ENCODE data around the gene C11orf42.
"Not testable (repeated sequence)": the region's sequence is repeated elsewhere in the genome, so short reads cannot be mapped to it uniquely, and the experiment has no call there.

C11orf42 gene

GRCh38 chr11:6241316-6241715, 36.0 kb downstream of the C11orf42 start:
- no peak overlapping the region for H3K27ac ChIP-seq
- no peak for TF ChIP-seq CTCF (conservative IDR thresholded peaks at IDR 0.05)
- no peak for TF ChIP-seq ZFX (IDR thresholded peaks at IDR 0.05)

- H3K27ac ChIP-seq = no peak overlapping the region
- no peak for TF ChIP-seq ZFX (IDR thresholded peaks at IDR 0.05)
- no peak for TF ChIP-seq CTCF (conservative IDR thresholded peaks at IDR 0.05)
These were observed 40.2 kb downstream of the C11orf42 start for GRCh38 chr11:6245536-6245935.

DNA sequence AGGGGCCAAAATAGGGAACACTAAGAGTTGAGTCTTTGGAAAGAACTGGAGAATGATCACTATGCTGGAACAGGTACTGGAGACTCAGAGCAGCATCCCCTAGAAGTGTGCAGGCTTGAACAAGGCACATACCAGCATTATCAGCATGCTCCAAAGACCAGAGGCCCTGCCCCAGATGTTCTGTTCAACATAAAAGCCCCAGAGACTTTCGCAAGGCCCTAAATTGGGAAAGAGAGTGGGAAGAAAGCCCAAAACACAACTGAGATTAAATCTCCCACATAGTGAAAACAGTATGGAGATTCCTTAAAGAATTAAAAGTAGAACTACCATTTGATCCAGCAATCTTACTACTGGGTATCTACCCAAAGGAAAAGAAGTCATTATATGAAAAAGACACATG, 42.9 kb downstream of the C11orf42 start:
- TF ChIP-seq ZFX (IDR thresholded peaks at IDR 0.05) (no peak), CTCF (conservative IDR thresholded peaks at IDR 0.05) (no peak)
- H3K27ac ChIP-seq = no peak overlapping the region

GRCh38 chr11:6248897-6249296, 43.5 kb downstream of the C11orf42 start:
- not testable (repeated sequence) for H3K27ac ChIP-seq

GRCh38 chr11:6249770-6250555, 44.6 kb downstream of the C11orf42 start:
- TF ChIP-seq ZFX (IDR thresholded peaks at IDR 0.05) = no peak
- TF ChIP-seq CTCF (conservative IDR thresholded peaks at IDR 0.05) = no peak
- no peak overlapping the region for H3K27ac ChIP-seq

DNA sequence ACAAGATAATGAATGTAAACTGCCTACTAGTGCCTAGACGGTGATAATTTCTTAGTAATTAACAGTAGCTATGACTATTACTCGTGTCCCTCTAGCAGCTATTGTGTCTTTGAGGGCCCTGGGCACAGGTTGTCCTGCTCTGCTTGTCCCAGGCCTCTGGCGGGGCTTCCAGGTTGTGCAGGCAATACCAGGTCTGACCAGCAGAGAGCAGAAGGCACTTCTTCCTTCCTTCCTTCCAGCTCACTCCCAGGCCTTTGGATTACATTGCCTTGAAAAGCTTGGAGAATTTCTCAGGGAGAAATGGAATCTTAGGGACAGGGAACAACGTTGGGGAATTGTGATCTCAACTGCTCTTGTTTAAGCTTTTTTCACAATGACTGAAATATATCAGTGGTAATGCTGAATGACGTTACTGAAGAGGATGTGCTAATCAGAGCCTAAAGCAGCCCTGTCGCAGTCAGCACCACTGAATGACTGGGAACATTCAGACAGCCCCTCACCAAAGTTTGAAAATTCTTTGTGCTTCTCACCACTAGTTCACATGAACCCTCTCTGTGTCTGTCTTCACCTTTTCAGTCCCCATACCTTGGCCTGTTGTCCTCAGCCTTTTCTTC, 45.9 kb downstream of the C11orf42 start:
- TF ChIP-seq CTCF (conservative IDR thresholded peaks at IDR 0.05) (peak; percentile 88), ZFX (IDR thresholded peaks at IDR 0.05) (no peak)
- H3K27ac ChIP-seq = no peak overlapping the region

DNA sequence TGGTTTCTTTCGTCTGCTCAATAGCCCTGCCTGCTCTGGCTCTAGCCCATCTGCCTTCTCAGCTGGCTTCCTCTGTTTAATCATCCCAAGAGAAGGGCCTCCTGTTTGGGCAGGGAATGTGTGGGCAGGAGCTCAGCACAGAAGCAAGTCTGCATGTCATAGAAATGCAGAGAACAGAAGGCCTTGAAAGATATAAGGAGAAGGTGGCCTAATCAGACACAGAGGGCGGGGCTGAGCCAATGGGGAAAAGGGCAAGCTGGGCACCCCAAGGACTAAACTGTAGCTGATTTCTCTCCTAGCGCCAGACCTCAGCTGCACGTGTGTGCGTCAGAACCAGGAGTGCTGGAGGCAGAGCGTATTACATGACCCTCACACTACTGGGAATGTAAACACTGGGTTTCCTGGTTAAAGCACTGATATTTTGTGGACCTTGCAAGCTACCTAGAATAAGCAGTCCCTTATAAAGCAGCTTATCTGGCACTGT, 46.7 kb downstream of the C11orf42 start:
- TF ChIP-seq CTCF (conservative IDR thresholded peaks at IDR 0.05) = no peak
- no peak for TF ChIP-seq ZFX (IDR thresholded peaks at IDR 0.05)
- H3K27ac ChIP-seq = no peak overlapping the region
